ENCODE data around the gene MNAT1.

Gene MNAT1

DNA sequence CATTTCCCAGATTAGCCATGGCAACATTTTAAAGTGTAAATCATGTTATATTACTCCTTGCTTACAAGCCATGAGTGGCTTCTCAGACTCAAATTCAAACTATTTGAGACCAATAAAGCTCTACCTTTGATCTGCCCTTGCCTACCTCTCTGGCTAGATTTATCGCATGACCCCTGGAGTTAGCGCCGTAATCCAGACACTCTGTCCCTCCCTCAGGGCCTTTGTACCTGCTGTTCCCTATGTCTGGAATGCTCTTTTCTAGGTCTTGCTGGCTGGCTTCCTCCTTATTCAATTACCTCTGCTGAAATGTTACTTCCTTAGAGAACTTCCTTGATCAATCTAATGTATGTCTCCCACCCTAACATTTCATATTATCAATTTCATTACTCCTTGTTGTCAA lies 26.7 kb upstream of the MNAT1 start:
- peaks cover 3% of the 10 kb centered on the region for H4K20me1 ChIP-seq (ENCODE audit: insufficient read depth, low read length, poor library complexity, severe bottlenecking)
- no peaks in the 10 kb centered on the region for H3K79me2 ChIP-seq (ENCODE audit: insufficient read depth, low read length)
- no peaks in the 10 kb centered on the region for H3K4me1 ChIP-seq (ENCODE audit: insufficient read depth, low read length, poor library complexity, severe bottlenecking)
- no peaks in the 10 kb centered on the region for H3K9me3 ChIP-seq (ENCODE audit: insufficient read depth, low read depth, low read length)
- H3K9ac ChIP-seq (ENCODE audit: low read depth, low read length, poor library complexity, severe bottlenecking), result no peak overlapping the region
- no peaks in the 10 kb centered on the region for H3K36me3 ChIP-seq (ENCODE audit: insufficient read depth, low read length)
- no peaks in the 10 kb centered on the region for H3F3A ChIP-seq (ENCODE audit: low read depth)
- H3K9me2 ChIP-seq (replicated peaks; ENCODE audit: low read depth, low read length), result no peaks in the 10 kb centered on the region
- H3K4me3 ChIP-seq (ENCODE audit: low read length, poor library complexity, severe bottlenecking), result no peak overlapping the region
- no peak overlapping the region for H2AFZ ChIP-seq (ENCODE audit: low read length)
- H3K4me2 ChIP-seq (ENCODE audit: low read depth, low read length, poor library complexity, severe bottlenecking), result no peak overlapping the region
- H3K27me3 ChIP-seq (ENCODE audit: insufficient read depth, low read length, poor library complexity, severe bottlenecking), result no peaks in the 10 kb centered on the region
- TF ChIP-seq, protein P1, sequence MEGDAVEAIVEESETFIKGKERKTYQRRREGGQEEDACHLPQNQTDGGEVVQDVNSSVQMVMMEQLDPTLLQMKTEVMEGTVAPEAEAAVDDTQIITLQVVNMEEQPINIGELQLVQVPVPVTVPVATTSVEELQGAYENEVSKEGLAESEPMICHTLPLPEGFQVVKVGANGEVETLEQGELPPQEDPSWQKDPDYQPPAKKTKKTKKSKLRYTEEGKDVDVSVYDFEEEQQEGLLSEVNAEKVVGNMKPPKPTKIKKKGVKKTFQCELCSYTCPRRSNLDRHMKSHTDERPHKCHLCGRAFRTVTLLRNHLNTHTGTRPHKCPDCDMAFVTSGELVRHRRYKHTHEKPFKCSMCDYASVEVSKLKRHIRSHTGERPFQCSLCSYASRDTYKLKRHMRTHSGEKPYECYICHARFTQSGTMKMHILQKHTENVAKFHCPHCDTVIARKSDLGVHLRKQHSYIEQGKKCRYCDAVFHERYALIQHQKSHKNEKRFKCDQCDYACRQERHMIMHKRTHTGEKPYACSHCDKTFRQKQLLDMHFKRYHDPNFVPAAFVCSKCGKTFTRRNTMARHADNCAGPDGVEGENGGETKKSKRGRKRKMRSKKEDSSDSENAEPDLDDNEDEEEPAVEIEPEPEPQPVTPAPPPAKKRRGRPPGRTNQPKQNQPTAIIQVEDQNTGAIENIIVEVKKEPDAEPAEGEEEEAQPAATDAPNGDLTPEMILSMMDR (conservative IDR thresholded peaks at IDR 0.05; ENCODE audit: low read length), result no peak
- no peak for TF ChIP-seq EZH2phosphoT487 (IDR thresholded peaks at IDR 0.05; ENCODE audit: borderline replicate concordance)

GRCh38 chr14:60710494-60710893 lies 24.1 kb upstream of the MNAT1 start:
- H3K4me2 ChIP-seq (ENCODE audit: low read depth, low read length, poor library complexity, severe bottlenecking), result no peak overlapping the region
- H3K79me2 ChIP-seq (ENCODE audit: insufficient read depth, low read length), result no peaks in the 10 kb centered on the region
- no peak overlapping the region for H2AFZ ChIP-seq (ENCODE audit: low read length)
- H3K27me3 ChIP-seq (ENCODE audit: insufficient read depth, low read length, poor library complexity, severe bottlenecking), result no peaks in the 10 kb centered on the region
- no peak overlapping the region for H3K9ac ChIP-seq (ENCODE audit: low read depth, low read length, poor library complexity, severe bottlenecking)
- peaks cover 3% of the 10 kb centered on the region for H4K20me1 ChIP-seq (ENCODE audit: insufficient read depth, low read length, poor library complexity, severe bottlenecking)
- no peaks in the 10 kb centered on the region for H3K36me3 ChIP-seq (ENCODE audit: insufficient read depth, low read length)
- H3F3A ChIP-seq (ENCODE audit: low read depth), result no peaks in the 10 kb centered on the region
- no peak overlapping the region for H3K4me3 ChIP-seq (ENCODE audit: low read length, poor library complexity, severe bottlenecking)
- no peak for TF ChIP-seq EZH2phosphoT487 (IDR thresholded peaks at IDR 0.05; ENCODE audit: borderline replicate concordance)
- TF ChIP-seq, protein P1 (conservative IDR thresholded peaks at IDR 0.05; ENCODE audit: low read length), result no peak
- no peaks in the 10 kb centered on the region for H3K9me3 ChIP-seq (ENCODE audit: insufficient read depth, low read depth, low read length)
- no peaks in the 10 kb centered on the region for H3K9me2 ChIP-seq (replicated peaks; ENCODE audit: low read depth, low read length)
- no peaks in the 10 kb centered on the region for H3K4me1 ChIP-seq (ENCODE audit: insufficient read depth, low read length, poor library complexity, severe bottlenecking)

DNA sequence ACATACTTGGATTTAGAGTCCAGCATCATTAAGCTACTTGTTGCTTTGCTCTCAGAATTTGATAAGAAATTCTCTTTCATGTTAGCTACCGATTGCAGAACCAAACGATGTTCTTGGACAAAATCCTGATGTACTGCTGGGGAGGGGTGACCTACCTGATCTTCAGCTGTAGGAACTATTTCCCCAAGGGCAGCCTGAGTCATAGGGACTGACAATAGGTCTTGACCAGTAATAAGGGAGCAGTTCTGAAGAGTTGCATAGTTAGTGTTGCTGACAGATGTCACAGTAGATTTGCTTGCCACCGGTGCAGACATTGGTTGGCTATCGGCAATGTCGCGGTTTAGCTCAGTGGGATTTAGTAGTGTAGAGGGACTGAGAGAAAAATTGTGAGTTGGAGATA lies 21.0 kb upstream of the MNAT1 start:
- TF ChIP-seq, protein P1 (conservative IDR thresholded peaks at IDR 0.05; ENCODE audit: low read length), result no peak
- no peak for TF ChIP-seq EZH2phosphoT487 (IDR thresholded peaks at IDR 0.05; ENCODE audit: borderline replicate concordance)
- Histone ChIP-seq H3K79me2 (ENCODE audit: insufficient read depth, low read length) (peaks cover 3% of the 10 kb centered on the region), H3K36me3 (ENCODE audit: insufficient read depth, low read length) (no peaks in the 10 kb centered on the region), H3F3A (ENCODE audit: low read depth) (no peaks in the 10 kb centered on the region), H3K4me1 (ENCODE audit: insufficient read depth, low read length, poor library complexity, severe bottlenecking) (peaks cover 3% of the 10 kb centered on the region), H3K9me3 (ENCODE audit: insufficient read depth, low read depth, low read length) (no peaks in the 10 kb centered on the region), H3K27me3 (ENCODE audit: insufficient read depth, low read length, poor library complexity, severe bottlenecking) (no peaks in the 10 kb centered on the region), H3K9me2 (replicated peaks; ENCODE audit: low read depth, low read length) (no peaks in the 10 kb centered on the region), H4K20me1 (ENCODE audit: insufficient read depth, low read length, poor library complexity, severe bottlenecking) (peaks cover 9% of the 10 kb centered on the region), H3K4me3 (ENCODE audit: low read length, poor library complexity, severe bottlenecking) (no peak overlapping the region), H3K4me2 (ENCODE audit: low read depth, low read length, poor library complexity, severe bottlenecking) (no peak overlapping the region), H2AFZ (ENCODE audit: low read length) (no peak overlapping the region), H3K9ac (ENCODE audit: low read depth, low read length, poor library complexity, severe bottlenecking) (no peak overlapping the region)
